Epidermal melanocyte (primary cell): ENCODE data around the gene PTCD2.

Experiments
- DNase-seq: peaks from one replicate; pipeline ENCODE4 v3.0.0; 2011; ENCODE audit warnings: low spot score; ENCODE audit not compliant: insufficient read length

PTCD2 gene

GRCh38 chr5:72346398-72346797, 26.2 kb downstream of the PTCD2 start:
- DNase-seq, result no peak

GRCh38 chr5:72347801-72348308, 27.7 kb downstream of the PTCD2 start:
- DNase-seq, result no peak

GRCh38 chr5:72351376-72351775, 31.2 kb downstream of the PTCD2 start:
- DNase-seq, result no peak

DNA sequence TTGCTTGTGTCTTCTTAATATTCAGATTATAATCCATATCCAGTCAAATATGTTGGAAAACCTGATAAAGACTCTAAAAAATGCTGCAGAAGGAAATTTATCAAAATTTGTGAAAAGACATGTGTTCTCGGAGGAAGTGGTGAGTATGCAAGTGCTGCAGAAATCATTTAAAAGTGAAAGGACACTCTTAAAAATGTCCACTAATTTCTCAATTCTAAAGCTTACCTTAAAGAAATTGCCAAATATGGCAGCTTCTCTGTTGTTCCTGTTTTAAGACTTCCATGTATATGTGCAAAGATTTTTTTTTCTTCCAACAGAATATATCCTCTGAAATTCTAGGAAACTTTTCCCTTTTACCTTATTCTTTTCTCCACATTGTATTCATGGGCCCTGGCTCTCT, 32.4 kb downstream of the PTCD2 start:
- no peak for DNase-seq

DNA sequence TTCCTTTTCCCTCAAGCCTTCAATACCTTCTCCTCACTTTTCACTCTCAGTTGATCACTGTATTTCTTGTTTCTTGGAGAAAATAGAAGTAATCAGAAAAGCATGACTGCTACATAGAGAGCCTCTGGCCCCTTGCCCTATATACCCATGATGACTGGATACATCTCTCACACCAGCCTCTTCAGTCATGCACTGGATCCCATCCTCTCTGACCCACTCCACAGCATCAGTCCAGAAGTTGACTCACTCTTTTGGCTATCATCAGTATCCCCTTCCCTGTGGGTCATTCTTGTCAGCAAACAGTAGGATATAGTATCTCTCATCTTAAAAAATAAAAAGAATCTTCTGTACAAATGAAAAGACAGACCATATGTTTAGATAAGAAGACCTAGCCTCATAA, 32.9 kb downstream of the PTCD2 start:
- DNase-seq, result no peak

GRCh38 chr5:72355706-72356299, 35.6 kb downstream of the PTCD2 start:
- DNase-seq, result no peak

DNA sequence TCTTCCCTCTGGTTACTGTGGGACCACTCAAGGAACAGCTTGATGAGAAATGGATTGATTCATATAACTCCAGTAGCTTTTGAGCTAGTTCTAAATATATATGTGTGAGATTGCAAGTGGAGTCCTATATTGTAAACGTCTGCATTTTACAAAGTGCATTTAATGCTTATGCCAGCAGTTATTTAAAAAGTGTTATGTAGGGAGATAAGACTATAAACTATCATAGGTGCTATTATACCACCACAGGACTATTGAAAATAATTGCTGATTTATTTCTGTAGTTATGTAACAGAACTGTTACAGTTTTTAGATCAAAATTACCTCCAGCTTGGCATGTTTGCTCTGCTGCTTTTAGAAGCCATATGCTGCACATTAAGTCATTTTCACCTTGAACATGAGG, 36.2 kb downstream of the PTCD2 start:
- no peak for DNase-seq

GRCh38 chr5:72358925-72359324, 38.8 kb downstream of the PTCD2 start:
- no peak for DNase-seq

DNA sequence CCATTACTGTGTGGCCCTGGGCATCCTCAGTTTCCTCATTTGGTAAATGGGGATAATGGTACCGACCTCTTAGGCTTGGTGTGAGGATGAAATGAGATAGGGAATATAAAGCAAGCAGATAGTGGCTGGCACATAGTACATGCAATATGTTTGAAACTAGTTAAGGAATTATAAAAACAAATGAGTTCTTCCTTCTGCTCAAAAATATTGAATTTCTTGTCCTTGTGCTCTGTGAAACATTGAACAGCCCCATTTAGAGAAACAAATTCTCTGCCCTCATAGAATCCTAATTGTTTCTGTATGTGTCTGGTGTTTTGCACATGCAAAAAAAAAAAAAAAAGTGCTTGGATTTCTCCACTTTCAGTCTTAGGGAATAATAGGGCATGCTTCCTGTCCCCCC, 39.7 kb downstream of the PTCD2 start:
- DNase-seq, result no peak

DNA sequence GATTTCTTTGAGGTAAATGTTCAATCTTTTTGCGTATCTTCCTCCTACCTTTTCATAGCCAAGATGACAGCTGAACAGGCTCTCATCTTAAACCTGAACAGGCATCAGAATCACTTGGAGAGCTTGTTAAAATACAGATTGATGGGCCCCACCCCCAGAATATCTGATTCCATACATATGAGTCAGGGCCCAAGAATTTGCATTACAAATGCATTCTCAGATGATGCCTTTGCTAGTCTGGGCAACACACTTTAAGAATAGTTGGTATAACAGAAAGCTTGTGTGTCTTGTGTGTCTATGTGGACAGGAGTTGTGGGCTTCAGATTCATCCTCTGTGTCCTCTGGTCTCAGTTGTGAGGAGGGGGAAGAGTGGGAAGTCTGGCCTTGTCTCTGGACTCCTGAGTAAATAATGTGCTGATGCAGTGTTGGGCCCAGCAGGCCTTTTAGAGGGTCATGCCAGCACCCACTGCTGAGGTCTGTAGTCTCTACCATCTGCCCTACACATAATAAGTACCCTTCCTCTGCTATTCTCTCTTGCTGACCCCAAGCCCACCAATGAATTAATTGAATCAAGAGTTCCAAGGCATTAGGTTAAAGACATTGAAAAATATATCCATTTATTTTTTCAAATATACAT, 43.1 kb downstream of the PTCD2 start:
- DNase-seq, result no peak

DNA sequence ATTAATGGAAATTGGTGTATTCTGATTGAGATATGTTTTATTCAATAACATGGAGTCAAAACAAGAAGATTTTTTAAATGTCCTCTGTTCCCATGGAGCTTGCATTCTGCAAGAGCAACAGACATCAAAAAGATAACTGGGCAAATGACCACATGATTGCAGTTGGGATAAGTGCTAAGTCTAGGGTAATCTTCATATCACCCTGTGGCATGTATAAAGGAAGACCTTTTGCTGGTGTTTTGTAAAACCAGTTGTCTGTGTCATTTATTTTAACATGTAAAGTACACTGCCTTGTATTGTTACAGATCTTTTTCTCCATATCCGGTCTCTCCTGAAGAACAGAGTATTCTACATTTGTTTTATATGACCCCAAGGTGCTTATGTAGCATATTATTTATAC, 44.0 kb downstream of the PTCD2 start:
- DNase-seq, result no peak

- no peak for DNase-seq
Observed at GRCh38 chr5:72364951-72365350, 44.8 kb downstream of the PTCD2 start.

- DNase-seq, result no peak
Observed at GRCh38 chr5:72366324-72366976, 46.3 kb downstream of the PTCD2 start.

- DNase-seq, result no peak
Observed at GRCh38 chr5:72368271-72368670, 48.1 kb downstream of the PTCD2 start.

GRCh38 chr5:72369301-72369700, 49.1 kb downstream of the PTCD2 start:
- DNase-seq, result no peak

DNA sequence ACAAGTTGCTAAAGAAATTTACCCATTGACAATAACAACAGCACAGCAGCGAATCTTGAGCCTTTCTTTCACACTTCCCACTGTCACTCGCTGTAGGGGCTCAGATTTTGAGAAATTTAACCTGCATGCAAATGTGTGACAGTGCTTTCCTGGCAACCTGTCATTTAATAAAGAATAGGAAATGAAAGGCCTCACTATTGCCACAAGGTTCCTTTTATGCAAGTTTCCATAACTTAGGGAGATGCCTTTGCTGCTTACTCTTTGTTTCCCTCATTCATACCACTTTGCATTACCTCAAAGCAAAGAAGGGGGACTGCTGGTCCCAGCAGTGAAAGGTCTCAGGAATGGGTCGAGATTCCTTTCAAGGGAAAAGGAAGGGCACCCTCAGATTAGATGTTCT, 49.5 kb downstream of the PTCD2 start:
- DNase-seq, result no peak

DNA sequence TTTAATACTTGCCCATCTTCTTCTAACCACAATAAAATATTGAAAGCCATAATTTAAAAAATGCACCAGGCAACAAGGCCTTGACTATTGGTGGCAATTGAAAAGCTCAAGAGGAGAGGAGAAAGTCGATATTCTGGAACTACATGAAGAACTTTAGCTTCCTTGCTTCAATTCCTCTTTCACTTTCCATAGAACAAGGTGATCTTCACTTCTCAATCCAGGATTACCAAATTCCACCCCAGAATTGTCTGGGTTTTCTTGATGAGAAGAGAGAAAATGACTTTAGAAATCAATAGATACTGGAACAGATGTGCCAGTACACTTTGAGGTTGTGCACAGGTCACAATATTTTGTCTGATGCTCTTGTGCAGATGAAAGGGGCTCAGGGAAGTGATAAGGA, 52.2 kb downstream of the PTCD2 start:
- no peak for DNase-seq

- DNase-seq, result no peak
Observed at GRCh38 chr5:72372923-72373322, 52.8 kb downstream of the PTCD2 start.

GRCh38 chr5:72374844-72375243, 54.7 kb downstream of the PTCD2 start:
- DNase-seq, result no peak

DNA sequence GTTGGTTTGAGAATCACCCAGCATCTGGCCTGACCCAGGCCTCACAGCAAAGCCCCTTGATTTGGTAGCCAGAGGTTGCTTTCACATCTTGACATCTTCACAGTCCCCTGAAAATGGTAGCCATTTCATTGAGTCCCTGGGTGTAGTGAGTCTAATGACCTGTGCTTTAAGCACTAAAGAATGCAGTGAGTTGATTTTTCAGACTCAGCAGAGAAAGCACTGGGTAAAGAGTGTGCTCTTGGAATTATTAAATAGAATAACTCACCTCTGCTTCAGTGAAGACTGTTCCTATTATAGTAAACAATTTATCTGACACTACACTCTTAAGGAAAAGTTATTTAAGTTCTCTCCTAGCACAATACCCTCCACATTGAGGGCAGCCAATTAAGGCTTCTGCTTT, 56.2 kb downstream of the PTCD2 start:
- DNase-seq, result no peak

DNA sequence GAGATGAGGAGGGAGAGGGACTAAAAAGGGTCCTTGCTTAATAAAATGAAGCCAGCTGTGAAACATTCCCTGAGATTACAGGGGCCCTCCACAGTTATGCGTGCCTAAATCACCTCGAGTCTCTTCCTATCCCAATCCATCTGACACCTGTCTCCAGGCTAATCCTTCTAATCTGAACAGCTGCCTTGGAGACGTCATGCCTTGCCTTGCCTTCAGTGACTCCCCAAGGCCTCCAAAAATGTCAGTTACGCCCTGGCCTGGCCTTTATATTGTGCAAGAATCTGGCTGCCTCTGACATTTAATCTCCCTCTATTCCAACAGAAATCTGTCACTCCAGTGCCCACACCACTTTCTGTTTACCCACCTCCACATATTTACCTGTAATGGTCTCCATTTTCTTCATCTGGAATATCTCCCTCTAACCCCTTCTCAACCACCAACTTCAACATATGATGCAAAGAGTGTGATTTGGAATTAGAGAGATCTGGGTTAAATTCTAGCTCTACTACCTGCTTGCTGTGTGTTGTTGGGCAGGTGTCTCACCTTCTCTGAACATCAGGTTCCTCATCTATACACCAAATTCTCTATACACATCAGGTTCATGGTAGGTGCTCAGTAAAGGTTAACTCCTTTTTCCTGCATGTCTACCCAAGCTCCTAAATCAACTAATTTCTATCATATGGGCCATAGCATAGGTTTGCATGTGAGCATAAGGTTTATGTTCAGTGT, 57.9 kb downstream of the PTCD2 start:
- no peak for DNase-seq

DNA sequence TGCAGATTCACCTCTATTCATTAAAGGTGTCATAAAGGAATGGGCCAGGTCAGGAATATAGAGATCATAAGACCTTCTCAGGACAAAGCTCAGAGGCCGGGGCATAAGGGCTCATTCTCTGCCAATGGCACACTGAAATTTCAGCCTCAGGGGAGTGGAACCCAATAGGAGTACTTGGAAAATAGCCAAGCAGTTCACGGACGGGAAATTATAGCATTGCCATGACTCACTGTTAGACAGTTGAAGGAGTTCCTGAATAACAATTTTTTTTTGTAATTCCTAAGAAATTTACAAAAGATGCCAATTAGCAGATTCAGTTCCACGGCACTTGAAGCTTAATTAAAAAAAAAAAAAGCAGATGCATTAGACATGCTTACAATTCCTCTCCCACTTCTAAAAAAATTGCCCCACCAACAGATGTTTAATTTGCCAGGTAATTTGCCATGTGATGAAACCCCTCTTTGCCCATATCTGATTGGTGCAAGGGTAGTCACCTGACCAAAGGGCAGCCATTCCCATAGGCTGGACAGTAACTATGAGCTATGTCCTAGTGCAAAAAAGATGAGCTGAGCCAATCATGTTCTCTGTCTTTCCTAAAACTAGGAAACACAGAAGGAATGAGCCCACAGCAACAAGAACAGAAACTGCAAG, 58.6 kb downstream of the PTCD2 start:
- no peak for DNase-seq
